Nucleus accumbens (tissue), 56 donors: ENCODE data around the gene FMR1.

Experiments
- DNase-seq, 56 donors: peaks; one replicate each; lab custom pipeline; 2025; lab: John Stamatoyannopoulos, UW

FMR1 gene

DNA sequence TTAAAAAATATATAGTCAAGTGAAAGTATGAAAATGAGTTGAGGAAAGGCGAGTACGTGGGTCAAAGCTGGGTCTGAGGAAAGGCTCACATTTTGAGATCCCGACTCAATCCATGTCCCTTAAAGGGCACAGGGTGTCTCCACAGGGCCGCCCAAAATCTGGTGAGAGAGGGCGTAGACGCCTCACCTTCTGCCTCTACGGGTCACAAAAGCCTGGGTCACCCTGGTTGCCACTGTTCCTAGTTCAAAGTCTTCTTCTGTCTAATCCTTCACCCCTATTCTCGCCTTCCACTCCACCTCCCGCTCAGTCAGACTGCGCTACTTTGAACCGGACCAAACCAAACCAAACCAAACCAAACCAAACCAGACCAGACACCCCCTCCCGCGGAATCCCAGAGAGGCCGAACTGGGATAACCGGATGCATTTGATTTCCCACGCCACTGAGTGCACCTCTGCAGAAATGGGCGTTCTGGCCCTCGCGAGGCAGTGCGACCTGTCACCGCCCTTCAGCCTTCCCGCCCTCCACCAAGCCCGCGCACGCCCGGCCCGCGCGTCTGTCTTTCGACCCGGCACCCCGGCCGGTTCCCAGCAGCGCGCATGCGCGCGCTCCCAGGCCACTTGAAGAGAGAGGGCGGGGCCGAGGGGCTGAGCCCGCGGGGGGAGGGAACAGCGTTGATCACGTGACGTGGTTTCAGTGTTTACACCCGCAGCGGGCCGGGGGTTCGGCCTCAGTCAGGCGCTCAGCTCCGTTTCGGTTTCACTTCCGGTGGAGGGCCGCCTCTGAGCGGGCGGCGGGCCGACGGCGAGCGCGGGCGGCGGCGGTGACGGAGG is at the start of gene FMR1:
FMR1 (plus strand) TSS at position 728 of the 831 bp plus-strand sequence. CDS start 261 bp downstream, outside the sequence.
- DNase-seq, result peak in 55 of 56 donors; percentile 27 to 92 (median 81)

DNA sequence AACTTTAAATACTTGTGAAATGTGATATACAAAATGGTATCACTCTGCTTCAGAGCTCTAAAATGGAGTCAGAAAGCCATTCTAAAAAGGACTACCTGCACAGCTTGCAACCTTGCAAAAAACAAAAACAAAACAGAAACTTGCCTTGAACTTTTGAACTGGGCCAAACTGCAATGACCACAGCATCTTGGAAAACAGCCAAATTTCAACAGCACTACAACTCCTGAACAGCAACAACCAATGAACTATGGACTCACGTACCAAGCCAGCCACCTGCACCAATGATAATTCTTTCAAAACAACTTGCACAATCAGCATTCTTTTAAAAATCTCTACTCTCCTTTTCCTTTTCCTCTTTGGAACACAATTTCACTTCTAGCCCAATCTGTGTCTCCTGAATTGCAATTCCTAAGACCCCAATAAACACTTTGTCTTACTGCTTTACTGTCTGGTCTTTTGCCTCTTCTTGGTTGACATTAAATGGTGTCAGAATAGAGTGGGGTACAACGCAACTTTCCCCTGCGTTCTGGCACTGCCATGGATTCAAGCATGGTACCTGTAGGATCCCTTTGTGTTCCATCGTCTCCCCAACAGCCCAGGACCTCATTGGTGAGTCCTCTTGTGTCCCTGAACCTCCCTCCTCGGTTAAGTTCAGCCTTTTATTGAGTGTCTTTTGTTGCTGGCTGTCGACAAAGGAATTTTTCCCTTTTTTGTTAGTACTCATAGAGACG is 35.7 kb upstream of the FMR1 start:
- no peak for DNase-seq

DNA sequence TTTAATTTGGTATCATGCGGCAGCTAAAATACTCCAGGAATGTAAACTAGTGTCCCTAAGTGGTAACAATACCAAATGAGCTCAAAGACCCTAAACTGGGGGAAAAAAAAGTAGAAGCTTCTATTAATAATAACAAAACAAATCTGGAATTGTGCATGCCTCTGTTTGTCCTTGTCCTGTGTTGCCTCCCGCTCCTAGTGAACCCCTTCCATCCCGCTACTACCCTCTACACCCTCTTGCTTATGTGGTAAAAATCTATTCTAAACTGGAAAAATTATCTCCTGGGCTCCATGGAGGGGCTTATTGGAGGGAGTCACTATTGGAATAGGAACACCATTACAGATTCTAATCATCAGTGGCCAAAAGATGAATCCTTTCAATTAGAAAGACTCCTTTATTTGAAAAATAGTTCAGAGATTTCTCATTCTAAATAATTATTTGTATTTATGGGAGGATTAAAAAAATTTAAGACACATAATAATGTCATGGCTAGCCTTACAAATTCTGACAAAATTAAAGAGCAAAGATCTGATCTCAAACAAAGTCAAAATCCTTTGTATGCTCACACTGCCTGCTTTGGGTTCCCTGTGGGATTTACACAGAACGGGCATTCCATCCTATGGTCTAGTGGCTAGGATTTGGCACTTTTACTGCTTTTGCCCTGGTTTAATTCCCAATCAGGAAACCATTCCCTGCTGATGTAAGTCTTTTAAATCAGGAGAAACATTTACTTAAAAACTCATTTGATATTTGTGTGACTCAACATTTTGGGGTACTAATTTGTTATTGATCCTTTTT is 34.7 kb upstream of the FMR1 start:
- no peak for DNase-seq

DNA sequence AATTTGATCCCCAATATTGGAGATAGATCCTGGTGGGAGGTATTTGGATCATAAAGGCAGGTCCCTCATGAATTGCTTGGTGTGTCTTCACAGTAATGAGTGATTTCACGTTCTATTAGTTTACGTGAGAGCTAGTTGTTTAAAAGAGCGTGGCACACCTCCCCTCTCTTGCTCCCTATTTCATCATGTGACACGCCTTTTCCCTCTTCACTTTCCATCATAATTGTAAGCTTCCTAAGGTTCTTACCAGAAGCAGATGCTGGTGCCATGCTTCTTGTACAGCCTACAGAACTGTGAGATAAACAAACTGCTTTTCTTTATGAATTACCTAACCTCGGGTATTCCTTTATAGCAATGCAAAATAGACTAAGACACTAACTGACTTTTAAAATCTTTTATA is 34.0 kb upstream of the FMR1 start:
- no peak for DNase-seq

- DNase-seq, result no peak
These were observed 26.8 kb upstream of the FMR1 start for GRCh38 chrX:147884958-147885357.

DNA sequence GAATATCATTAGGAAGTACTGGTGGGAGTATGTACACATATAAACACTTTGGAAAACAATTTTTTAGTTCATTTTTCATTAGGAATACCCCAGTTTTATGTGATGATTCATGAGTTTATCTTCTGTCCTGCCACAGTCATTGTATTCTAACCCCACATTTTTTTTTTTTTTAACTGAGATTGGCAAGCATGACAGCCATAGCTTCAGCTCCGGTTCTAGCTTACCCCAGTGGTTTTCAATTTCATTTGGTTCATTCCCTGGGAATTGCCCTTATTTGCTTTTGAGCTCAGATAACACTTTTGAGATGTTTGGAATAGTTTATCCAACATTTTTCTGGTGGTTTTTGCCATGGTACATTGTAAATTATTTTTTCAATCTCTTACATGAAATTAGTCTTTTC is 21.0 kb upstream of the FMR1 start:
- no peak for DNase-seq

DNA sequence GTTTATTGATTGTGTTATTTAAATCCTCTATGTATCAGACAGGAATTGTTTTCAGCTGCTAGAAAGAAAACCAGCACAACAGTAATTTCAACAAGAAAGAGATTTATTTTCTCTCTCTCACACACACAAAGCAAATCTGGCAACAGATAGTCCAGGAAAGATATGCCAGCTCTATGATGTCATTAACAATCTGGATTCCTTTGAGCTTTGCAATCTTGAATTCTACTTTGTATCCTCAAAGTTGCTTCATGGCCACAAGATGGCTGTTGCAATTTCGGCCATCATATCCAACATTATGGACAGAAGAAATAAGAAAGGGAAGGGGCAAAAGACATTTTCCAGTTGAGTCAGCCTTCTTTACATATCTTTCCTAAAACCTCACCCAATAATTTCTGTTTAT is 19.8 kb upstream of the FMR1 start:
- no peak for DNase-seq

- DNase-seq, result no peak
These were observed 18.0 kb upstream of the FMR1 start for GRCh38 chrX:147893741-147894140.

DNA sequence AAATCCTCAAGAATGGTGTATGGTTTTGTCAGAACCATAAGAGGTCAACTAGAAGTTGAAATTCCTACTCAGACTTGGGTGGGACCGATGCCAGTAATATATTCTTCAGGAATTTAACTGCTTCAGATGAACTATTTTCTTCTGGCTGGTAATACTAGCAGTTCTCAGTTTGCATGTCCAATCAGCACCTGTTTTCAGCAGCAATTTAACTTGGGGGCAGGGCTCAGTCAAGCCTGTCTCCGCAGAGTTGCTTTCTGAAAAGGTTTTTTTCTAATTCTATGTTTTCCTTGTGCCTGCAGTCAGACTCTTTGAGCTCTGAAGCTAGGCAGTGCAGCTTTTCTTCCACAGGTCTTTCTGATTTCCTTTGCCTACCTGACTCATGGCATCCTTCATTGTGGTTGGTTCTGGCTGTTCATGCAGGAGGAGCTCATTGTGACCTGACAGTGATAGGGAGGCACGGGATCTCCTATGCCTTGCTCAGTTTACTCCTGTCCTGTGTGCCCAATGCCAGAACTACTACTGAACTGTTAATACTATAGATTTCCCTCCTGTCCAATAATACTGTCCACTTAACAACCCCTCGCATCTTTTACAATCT is 17.3 kb upstream of the FMR1 start:
- DNase-seq, result no peak

- no peak for DNase-seq
These were observed 14.6 kb upstream of the FMR1 start for GRCh38 chrX:147897117-147897516.

DNA sequence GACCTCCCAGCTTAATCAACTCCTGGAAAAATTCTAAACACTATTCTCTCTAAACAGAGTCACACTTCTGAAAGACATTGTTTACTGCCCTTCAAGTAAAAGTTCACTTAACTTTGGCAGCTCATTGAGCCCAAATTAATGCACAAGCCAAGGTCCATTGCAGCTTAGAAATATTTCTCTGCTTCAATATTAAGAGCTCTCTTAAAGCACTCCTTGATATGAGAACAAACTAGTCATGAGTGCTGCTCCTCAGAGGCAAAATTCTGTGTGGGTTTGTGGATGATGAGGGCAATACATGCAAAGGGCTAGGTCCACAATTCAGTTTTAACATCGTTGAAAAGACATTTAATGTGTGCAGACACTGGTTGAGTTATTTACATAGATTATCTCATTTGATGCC is 12.8 kb upstream of the FMR1 start:
- DNase-seq, result no peak

GRCh38 chrX:147899379-147900114 is 12.2 kb upstream of the FMR1 start:
- DNase-seq, result no peak

DNA sequence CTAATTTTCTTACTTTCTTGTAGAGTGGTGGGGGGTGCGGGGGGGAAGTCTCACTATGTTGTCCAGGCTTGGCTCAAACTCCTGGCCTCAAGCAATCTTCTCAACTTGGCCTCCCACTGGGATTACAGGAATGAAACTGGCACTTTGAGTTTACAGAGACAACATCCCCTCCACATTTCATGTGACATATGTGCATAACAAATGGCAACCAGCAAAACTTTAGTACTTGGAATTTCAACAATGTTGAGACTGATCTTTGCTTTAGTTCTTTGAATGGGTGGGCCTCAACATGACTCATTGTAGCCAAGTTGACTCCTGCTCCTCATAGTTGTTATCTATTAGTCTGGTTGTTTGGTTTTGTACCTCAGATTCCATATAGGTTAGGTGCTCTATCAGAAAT is 11.4 kb upstream of the FMR1 start:
- no peak for DNase-seq

GRCh38 chrX:147901461-147902126 is 10.1 kb upstream of the FMR1 start:
- no peak for DNase-seq

DNA sequence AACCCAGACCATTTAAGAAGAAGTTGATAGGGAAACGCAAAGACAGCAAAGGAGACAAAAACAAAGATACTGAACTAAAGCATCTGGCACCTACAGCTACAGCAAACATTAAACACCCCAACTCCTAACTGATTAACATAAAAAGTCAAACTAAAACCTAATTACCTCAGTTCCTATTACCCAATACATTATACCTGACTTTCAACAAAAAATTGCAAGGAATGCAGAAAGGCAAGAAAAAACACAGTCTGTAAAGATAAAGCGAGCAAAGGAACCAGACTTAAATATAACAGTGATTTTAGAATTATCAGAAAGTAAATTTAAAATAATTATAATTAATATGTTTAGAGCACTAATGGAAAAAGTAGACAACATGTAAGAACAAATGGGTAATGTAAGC is 9.4 kb upstream of the FMR1 start:
- no peak for DNase-seq

DNA sequence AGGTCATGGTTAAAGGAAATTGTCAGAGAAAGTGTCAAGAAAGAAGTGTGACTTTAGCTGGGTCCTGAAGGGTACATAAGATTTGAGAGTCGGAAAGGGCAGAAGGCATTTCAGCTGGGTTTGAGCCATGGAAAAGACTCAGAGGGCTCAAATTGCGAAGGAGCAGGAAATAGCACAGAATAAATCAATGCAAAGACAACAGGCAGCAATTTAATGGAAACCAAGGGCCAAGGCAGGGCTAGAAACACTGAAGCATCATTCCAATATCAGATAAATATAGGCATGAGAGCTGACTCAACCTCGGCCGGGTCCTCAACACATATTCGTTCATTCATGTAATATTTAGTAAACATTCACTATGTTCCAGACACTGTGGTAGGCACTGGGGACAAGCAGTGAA is 3.6 kb upstream of the FMR1 start:
- no peak for DNase-seq

GRCh38 chrX:147910607-147911006 is 1.1 kb upstream of the FMR1 start:
- DNase-seq, result no peak

GRCh38 chrX:147912093-147912801 is 528 bp downstream of the FMR1 start:
- DNase-seq, result peak in 47 of 56 donors; percentile 0 to 60 (median 28)

GRCh38 chrX:147913570-147913969 is 1.9 kb downstream of the FMR1 start:
- DNase-seq, result no peak
